ENCODE results near the gene ERO1A.

- no peak for TF ChIP-seq POLR2AphosphoS5 (IDR thresholded peaks at IDR 0.05)
- TF ChIP-seq POLR2A (IDR thresholded peaks at IDR 0.05) = no peak
These were observed 95.4 kb downstream of the ERO1A start for GRCh38 chr14:52599974-52600373.

Measured in prostate gland (tissue), 1 donor.